SKM-1 (cell line): ENCODE measurements around the gene TRIM47.
"Not testable (repeated sequence)": the region's sequence is repeated elsewhere in the genome, so short reads cannot be mapped to it uniquely, and the experiment has no call there.

Source experiments
- DNase-seq: peaks from one replicate; lab custom pipeline; 2025; ENCODE audit not compliant: unreplicated experiment; lab: John Stamatoyannopoulos, UW

Gene TRIM47

GRCh38 chr17:75892556-75893224, 14.3 kb upstream of the TRIM47 start:
- no peak for DNase-seq

- no peak for DNase-seq
These were observed 13.5 kb upstream of the TRIM47 start for GRCh38 chr17:75891605-75892555.

GRCh38 chr17:75891022-75891604, 12.7 kb upstream of the TRIM47 start:
- DNase-seq: no peak

- DNase-seq: no peak
These were observed 11.1 kb upstream of the TRIM47 start for GRCh38 chr17:75889454-75889853.

- DNase-seq: no peak
These were observed 10.1 kb upstream of the TRIM47 start for GRCh38 chr17:75888484-75888883.

- DNase-seq: not testable (repeated sequence)
These were observed 7.5 kb upstream of the TRIM47 start for GRCh38 chr17:75885860-75886259.

GRCh38 chr17:75885431-75885830, 7.0 kb upstream of the TRIM47 start:
- no peak for DNase-seq

GRCh38 chr17:75881678-75882454, 3.5 kb upstream of the TRIM47 start:
- DNase-seq: no peak

GRCh38 chr17:75880266-75880665, 1.9 kb upstream of the TRIM47 start:
- DNase-seq: no peak

- peak; percentile 46 for DNase-seq
These were observed 618 bp downstream of the TRIM47 start for GRCh38 chr17:75877752-75878173.

- DNase-seq: no peak
These were observed 1.2 kb downstream of the TRIM47 start for GRCh38 chr17:75876938-75877751.

GRCh38 chr17:75876190-75876937, 2.0 kb downstream of the TRIM47 start:
- DNase-seq: no peak

GRCh38 chr17:75875940-75876189, 2.5 kb downstream of the TRIM47 start:
- DNase-seq: no peak

- DNase-seq: no peak
These were observed 3.0 kb downstream of the TRIM47 start for GRCh38 chr17:75875182-75875939.

GRCh38 chr17:75874323-75875181, 3.8 kb downstream of the TRIM47 start:
- DNase-seq: no peak

- no peak for DNase-seq
These were observed 4.6 kb downstream of the TRIM47 start for GRCh38 chr17:75873587-75874322.
